Measurements from ENCODE around the gene ABLIM2. TPM values are rescaled to one million over a fixed set of nuclear protein-coding genes. Genes with fewer than 3 reads are reported as not detected.

ABLIM2 gene
- total RNA-seq, 2 donors from 2014 or later = 6.0 to 20.8 TPM

DNA sequence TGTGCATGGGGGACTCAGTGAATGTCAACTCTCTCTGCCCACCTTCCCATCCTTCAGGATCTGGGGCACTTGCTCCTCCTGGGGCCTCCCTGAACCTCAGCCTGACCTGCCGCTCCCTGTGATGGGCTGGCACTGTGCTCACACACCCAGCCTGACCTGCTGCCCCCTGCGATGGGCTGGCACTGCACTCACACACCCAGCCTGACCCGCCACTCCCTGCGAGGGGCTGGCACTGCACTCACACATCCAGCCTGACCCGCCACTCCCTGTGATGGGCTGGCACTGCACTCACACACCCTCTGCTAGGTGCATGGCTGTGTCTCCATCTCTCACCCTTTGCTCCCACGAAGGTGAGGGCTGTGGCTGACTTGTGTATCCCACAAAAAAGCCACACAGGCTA is 103.4 kb downstream of the ABLIM2 start:
- H3K4me3 ChIP-seq = no peak overlapping the region
- TF ChIP-seq, protein P1, sequence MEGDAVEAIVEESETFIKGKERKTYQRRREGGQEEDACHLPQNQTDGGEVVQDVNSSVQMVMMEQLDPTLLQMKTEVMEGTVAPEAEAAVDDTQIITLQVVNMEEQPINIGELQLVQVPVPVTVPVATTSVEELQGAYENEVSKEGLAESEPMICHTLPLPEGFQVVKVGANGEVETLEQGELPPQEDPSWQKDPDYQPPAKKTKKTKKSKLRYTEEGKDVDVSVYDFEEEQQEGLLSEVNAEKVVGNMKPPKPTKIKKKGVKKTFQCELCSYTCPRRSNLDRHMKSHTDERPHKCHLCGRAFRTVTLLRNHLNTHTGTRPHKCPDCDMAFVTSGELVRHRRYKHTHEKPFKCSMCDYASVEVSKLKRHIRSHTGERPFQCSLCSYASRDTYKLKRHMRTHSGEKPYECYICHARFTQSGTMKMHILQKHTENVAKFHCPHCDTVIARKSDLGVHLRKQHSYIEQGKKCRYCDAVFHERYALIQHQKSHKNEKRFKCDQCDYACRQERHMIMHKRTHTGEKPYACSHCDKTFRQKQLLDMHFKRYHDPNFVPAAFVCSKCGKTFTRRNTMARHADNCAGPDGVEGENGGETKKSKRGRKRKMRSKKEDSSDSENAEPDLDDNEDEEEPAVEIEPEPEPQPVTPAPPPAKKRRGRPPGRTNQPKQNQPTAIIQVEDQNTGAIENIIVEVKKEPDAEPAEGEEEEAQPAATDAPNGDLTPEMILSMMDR (IDR thresholded peaks at IDR 0.05) = no peak
- TF ChIP-seq POLR2A (IDR thresholded peaks at IDR 0.05) = no peak
- ATAC-seq = no peak
- no peaks in the 10 kb centered on the region for H3K9me3 ChIP-seq
- peaks cover 9% of the 10 kb centered on the region for H3K4me1 ChIP-seq
- H3K27ac ChIP-seq = no peak overlapping the region
- H3K36me3 ChIP-seq (replicated peaks in 1 of 2; ENCODE audit: insufficient read depth in 1 of 2, low read depth in 2 of 2) = no peaks in the 10 kb centered on the region
- WGBS, 2 donors = 94% methylated on average over 3 to 6 of the region's 6 CpGs
- no peaks in the 10 kb centered on the region for H3K27me3 ChIP-seq
- intact Hi-C loops (cut with DNase I) = no loop called here
- DNase-seq = no peak

DNA sequence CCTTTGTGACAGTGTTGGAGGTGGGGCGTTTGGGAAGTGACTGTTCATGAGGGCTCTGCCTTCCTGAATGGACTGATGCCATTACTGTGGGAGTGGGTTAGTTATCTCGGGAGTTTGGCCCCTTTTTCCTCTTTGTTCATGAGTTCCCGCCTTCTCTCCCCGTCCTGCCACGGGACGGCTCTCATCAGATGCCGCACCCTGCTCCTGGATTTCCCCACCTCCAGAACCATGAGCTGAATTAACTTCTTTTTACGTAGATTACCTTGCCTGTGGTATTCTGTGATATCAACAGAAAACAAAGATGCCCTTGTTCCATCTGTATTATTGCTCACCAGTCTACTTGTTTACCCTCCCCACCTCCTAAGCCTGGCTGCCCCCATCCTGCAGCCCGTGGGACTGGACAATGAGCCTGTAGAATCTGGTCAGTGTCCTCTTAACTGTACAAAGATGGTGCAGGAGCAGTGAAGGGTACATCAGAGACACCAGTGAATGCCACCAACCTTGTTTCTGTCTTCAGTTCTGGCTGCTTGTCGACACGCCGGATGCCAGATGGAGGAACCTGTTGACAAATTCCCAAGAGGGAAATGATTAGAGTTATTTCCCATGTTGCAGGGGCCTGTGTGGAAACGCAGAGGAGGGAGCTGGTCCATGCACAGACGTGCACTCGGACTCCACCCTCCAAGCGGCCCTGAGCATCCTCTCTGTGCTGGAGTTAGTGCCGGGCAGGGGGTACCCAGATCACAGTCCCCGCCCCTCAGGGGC is 104.7 kb downstream of the ABLIM2 start:
- 82 to 85% methylated on average over 18 of the region's 18 CpGs for WGBS, 2 donors
- H3K4me1 ChIP-seq = peaks cover 11% of the 10 kb centered on the region
- ATAC-seq (no peak), DNase-seq (no peak)
- intact Hi-C loops (cut with DNase I) = no loop called here
- no peak overlapping the region for H3K4me3 ChIP-seq
- H3K36me3 ChIP-seq (replicated peaks in 1 of 2; ENCODE audit: insufficient read depth in 1 of 2, low read depth in 2 of 2) = no peaks in the 10 kb centered on the region
- no peak for TF ChIP-seq POLR2A (IDR thresholded peaks at IDR 0.05)
- TF ChIP-seq, protein P1 (IDR thresholded peaks at IDR 0.05) = no peak
- no peaks in the 10 kb centered on the region for H3K9me3 ChIP-seq
- H3K27me3 ChIP-seq = no peaks in the 10 kb centered on the region
- no peak overlapping the region for H3K27ac ChIP-seq

DNA sequence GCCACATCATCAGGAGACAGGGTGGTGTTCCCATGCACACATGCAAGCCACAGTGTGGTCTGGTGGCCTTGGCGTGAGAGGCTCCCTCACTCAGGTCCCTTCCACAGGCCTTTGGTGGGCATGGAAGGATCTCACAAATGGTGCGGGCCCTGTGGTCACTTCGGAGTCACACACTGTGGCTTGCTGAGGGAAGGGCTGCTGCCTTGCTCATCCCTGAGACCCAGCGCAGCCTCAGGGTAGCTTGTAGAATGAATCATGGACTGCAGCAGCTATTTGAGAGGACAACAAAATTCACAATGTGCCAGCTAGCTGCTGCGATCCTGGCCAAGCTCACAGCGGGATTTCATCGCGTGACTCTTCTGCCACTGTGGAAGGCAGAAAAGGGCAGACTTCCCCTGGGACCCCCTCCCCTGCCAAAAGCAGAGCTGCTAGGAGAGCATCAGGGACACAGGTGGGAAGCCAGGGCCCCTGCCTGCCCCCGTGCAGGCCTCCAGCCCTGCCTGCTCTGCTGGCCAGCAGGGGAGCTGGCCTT is 106.4 kb downstream of the ABLIM2 start:
- H3K27ac ChIP-seq = no peak overlapping the region
- intact Hi-C loops (cut with DNase I) = no loop called here
- H3K9me3 ChIP-seq = no peaks in the 10 kb centered on the region
- H3K27me3 ChIP-seq = no peaks in the 10 kb centered on the region
- DNase-seq = no peak
- H3K36me3 ChIP-seq (replicated peaks in 1 of 2; ENCODE audit: insufficient read depth in 1 of 2, low read depth in 2 of 2) = no peaks in the 10 kb centered on the region
- peaks cover 11% of the 10 kb centered on the region for H3K4me1 ChIP-seq
- H3K4me3 ChIP-seq = no peak overlapping the region
- no peak for ATAC-seq
- 94 to 98% methylated on average over 8 to 9 of the region's 9 CpGs for WGBS, 2 donors
- TF ChIP-seq POLR2A (IDR thresholded peaks at IDR 0.05) = no peak

DNA sequence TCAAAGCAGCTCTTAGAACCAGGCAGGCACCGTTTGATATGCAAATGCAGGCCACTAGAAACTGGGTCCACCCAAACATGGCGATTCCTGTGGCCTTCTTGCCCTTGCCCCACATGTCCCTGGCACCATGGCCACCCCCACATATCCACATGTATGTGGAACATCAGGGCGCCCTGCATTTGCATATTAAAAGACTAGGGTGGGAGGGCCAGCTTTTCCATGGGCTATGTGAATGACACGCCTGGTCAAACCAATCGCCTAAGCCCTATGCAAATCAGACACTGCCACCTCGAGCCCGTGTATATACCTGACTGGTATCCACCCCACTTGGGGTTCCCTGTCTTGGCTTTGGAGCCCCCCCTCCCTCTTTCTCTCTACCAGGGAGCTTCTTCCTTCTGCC is 107.0 kb downstream of the ABLIM2 start:
- TF ChIP-seq, protein P1 (IDR thresholded peaks at IDR 0.05) = no peak
- no peak for TF ChIP-seq POLR2A (IDR thresholded peaks at IDR 0.05)
- Histone ChIP-seq H3K4me1 (peaks cover 11% of the 10 kb centered on the region), H3K27me3 (no peaks in the 10 kb centered on the region), H3K9me3 (no peaks in the 10 kb centered on the region), H3K27ac (no peak overlapping the region), H3K36me3 (replicated peaks in 1 of 2; ENCODE audit: insufficient read depth in 1 of 2, low read depth in 2 of 2) (no peaks in the 10 kb centered on the region), H3K4me3 (no peak overlapping the region)
- WGBS, 2 donors = 91 to 94% methylated on average over 7 of the region's 7 CpGs
- intact Hi-C loops (cut with DNase I) = no loop called here
- DNase-seq (no peak), ATAC-seq (no peak)

DNA sequence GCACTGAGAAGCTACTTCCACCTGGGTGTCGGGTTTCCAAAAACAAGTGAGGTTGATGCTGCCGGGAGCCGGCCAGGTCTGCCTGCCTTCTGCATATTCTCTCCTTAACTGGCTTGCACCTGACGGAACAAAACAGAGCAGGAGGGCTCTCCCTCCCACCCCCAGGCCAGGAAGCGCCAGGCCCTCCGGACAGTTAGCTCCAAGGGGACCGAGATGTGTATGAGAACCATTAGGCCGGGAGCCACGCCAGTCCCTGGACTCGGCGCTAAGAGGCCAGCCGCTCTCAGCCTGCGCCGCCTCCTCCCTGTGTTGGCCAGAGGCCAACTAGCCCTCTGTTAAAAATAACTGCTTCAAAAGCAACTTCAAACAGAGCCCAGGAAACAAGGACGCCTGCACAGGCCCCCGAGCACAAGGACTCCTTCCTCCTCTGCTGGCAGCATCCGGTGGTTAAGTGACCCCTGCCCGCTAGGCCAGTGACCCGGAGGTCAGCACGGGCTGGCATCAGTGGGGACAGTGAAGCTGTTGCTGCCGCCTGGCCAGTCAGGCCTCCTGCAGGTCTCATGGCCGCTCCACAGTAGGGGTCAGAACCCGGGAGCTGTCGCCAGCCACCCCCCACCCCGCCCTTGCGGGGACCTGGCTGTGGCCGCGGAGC is 107.9 kb downstream of the ABLIM2 start:
- TF ChIP-seq, protein P1 (IDR thresholded peaks at IDR 0.05) = peak in 1 of 7 experiments; percentile 6
- no peak for TF ChIP-seq POLR2A (IDR thresholded peaks at IDR 0.05)
- intact Hi-C loops (cut with DNase I) = no loop called here
- no peaks in the 10 kb centered on the region for H3K27me3 ChIP-seq
- peak overlapping the region in 2 of 4 donors; percentile 12 to 49 for H3K27ac ChIP-seq
- 28 to 65% methylated on average over 11 to 28 of the region's 28 CpGs for WGBS, 2 donors
- peak; percentile 72 for ATAC-seq
- peaks cover 11% of the 10 kb centered on the region for H3K4me1 ChIP-seq
- H3K9me3 ChIP-seq = no peaks in the 10 kb centered on the region
- no peak overlapping the region for H3K4me3 ChIP-seq
- no peaks in the 10 kb centered on the region for H3K36me3 ChIP-seq (replicated peaks in 1 of 2; ENCODE audit: insufficient read depth in 1 of 2, low read depth in 2 of 2)
- DNase-seq = peak; percentile 51 to 80 (median 78)

All from body of pancreas (tissue), 4 donors.